SJCRH30 (cell line): Measurements from ENCODE around the gene APOLD1. TPM values are rescaled to one million over a fixed set of nuclear protein-coding genes. Genes with fewer than 3 reads are reported as not detected.
"Not testable (repeated sequence)": the region's sequence is repeated elsewhere in the genome, so short reads cannot be mapped to it uniquely, and the experiment has no call there.

ENCODE experiments used
- DNase-seq, 2 experiments: peaks; one replicate each; pipeline ENCODE4 v3.0.0-alpha.2; 2015 to 2020
- H3K27ac ChIP-seq: fragments of 250-450 bp; sonication (Bioruptor Pico); 2 replicates; pipeline ENCODE4 v1.5.1; 2020; ENCODE audit warnings: mild to moderate bottlenecking, moderate library complexity
- H3K27me3 ChIP-seq: fragments of 250-450 bp; sonication (Bioruptor Pico); 2 replicates; pipeline ENCODE4 v1.5.1; 2020; ENCODE audit warnings: mild to moderate bottlenecking, moderate library complexity
- H3K36me3 ChIP-seq: fragments of 250-450 bp; sonication (Bioruptor Pico); 2 replicates; pipeline ENCODE4 v1.5.1; 2020; ENCODE audit warnings: mild to moderate bottlenecking, moderate library complexity
- H3K4me1 ChIP-seq: fragments of 250-450 bp; sonication (Bioruptor Pico); 2 replicates; pipeline ENCODE4 v1.5.1; 2020; ENCODE audit warnings: mild to moderate bottlenecking, moderate library complexity
- H3K4me3 ChIP-seq: fragments of 250-450 bp; sonication (Bioruptor Pico); 2 replicates; pipeline ENCODE4 v1.5.1; 2020; ENCODE audit warnings: mild to moderate bottlenecking, moderate library complexity
- H3K9me3 ChIP-seq: fragments of 250-450 bp; sonication (Bioruptor Pico); replicated peaks from 2 replicates; pipeline ENCODE4 v1.5.1; 2020; ENCODE audit warnings: mild to moderate bottlenecking, moderate library complexity
- total RNA-seq: library from RNA; depleted of rRNA; stranded (reverse); fragments of >200 nt; shearing (Covaris generic); gene quantifications from 2 replicates; pipeline ENCODE4 v1.2.3, GENCODE V29; 2014

Gene APOLD1
- total RNA-seq, 1 experiment from 2014 or later, result 2.1 TPM

GRCh38 chr12:12810553-12811021 lies 25.1 kb downstream of the APOLD1 start:
- Histone ChIP-seq H3K4me3 (no peak overlapping the region), H3K27ac (no peak overlapping the region), H3K27me3 (no peaks in the 10 kb centered on the region), H3K36me3 (peaks cover 10% of the 10 kb centered on the region), H3K4me1 (peaks cover 7% of the 10 kb centered on the region; the same call in 1 of the 2 replicates), H3K9me3 (no peaks in the 10 kb centered on the region)
- DNase-seq, result no peak

- DNase-seq, result no peak
- H3K4me1 ChIP-seq, result peaks cover 7% of the 10 kb centered on the region; the same call in 1 of the 2 replicates
- H3K36me3 ChIP-seq, result peaks cover 15% of the 10 kb centered on the region
- H3K4me3 ChIP-seq, result no peak overlapping the region
- H3K9me3 ChIP-seq, result no peaks in the 10 kb centered on the region
- H3K27ac ChIP-seq, result no peak overlapping the region
- H3K27me3 ChIP-seq, result no peaks in the 10 kb centered on the region
Observed at GRCh38 chr12:12811343-12811742, 25.9 kb downstream of the APOLD1 start.

- Histone ChIP-seq H3K27ac (no peak overlapping the region), H3K4me3 (no peak overlapping the region)
Observed at GRCh38 chr12:12812174-12812573, 26.7 kb downstream of the APOLD1 start.

GRCh38 chr12:12812618-12813119 lies 27.2 kb downstream of the APOLD1 start:
- Histone ChIP-seq H3K27me3 (no peaks in the 10 kb centered on the region), H3K36me3 (peaks cover 28% of the 10 kb centered on the region), H3K4me3 (peak overlapping the region; percentile 70), H3K4me1 (peaks cover 7% of the 10 kb centered on the region; the same call in 1 of the 2 replicates), H3K9me3 (no peaks in the 10 kb centered on the region), H3K27ac (no peak overlapping the region)
- DNase-seq, result no peak

More at GRCh38 chr12:12812174-12812573, 26.7 kb downstream of the APOLD1 start:
- H3K36me3 ChIP-seq, result peaks cover 23% of the 10 kb centered on the region
- no peaks in the 10 kb centered on the region for H3K27me3 ChIP-seq
- peaks cover 7% of the 10 kb centered on the region; the same call in 1 of the 2 replicates for H3K4me1 ChIP-seq
- H3K9me3 ChIP-seq, result no peaks in the 10 kb centered on the region
- DNase-seq, result no peak

GRCh38 chr12:12813120-12814101 lies 28.0 kb downstream of the APOLD1 start, which contains the start of gene DDX47:
DDX47 (plus strand) TSS chr12:12813346; CDS start chr12:12813368, 22 bp downstream.
- H3K27ac ChIP-seq, result peak within 1 kb of the TSS; percentile 59

GRCh38 chr12:12817616-12818015 lies 32.2 kb downstream of the APOLD1 start:
- H3K27me3 ChIP-seq, result no peaks in the 10 kb centered on the region
- H3K36me3 ChIP-seq, result peaks cover 45% of the 10 kb centered on the region
- no peak overlapping the region for H3K27ac ChIP-seq
- no peak for DNase-seq
- peaks cover 20% of the 10 kb centered on the region for H3K4me1 ChIP-seq
- H3K9me3 ChIP-seq, result no peaks in the 10 kb centered on the region
- H3K4me3 ChIP-seq, result no peak overlapping the region

More at GRCh38 chr12:12813120-12814101, 28.0 kb downstream of the APOLD1 start, which contains the start of gene DDX47:
- Histone ChIP-seq H3K36me3 (peaks cover 28% of the 10 kb centered on the region), H3K27me3 (no peaks in the 10 kb centered on the region), H3K9me3 (no peaks in the 10 kb centered on the region), H3K4me3 (peak within 1 kb of the TSS; percentile 70), H3K4me1 (peaks cover 6% of the 10 kb centered on the region; the same call in 1 of the 2 replicates)
- DNase-seq, result peak; percentile 94

GRCh38 chr12:12818701-12819100 lies 33.2 kb downstream of the APOLD1 start:
- Histone ChIP-seq H3K27ac (no peak overlapping the region; the same call in 1 of the 2 replicates), H3K9me3 (no peaks in the 10 kb centered on the region), H3K4me3 (no peak overlapping the region), H3K27me3 (no peaks in the 10 kb centered on the region), H3K4me1 (peaks cover 27% of the 10 kb centered on the region), H3K36me3 (peaks cover 56% of the 10 kb centered on the region)
- DNase-seq, result no peak

GRCh38 chr12:12819221-12819620 lies 33.8 kb downstream of the APOLD1 start:
- no peaks in the 10 kb centered on the region for H3K27me3 ChIP-seq
- peak overlapping the region; percentile 28 for H3K27ac ChIP-seq
- H3K9me3 ChIP-seq, result no peaks in the 10 kb centered on the region
- peaks cover 61% of the 10 kb centered on the region for H3K36me3 ChIP-seq
- peaks cover 29% of the 10 kb centered on the region for H3K4me1 ChIP-seq
- DNase-seq, result no peak
- H3K4me3 ChIP-seq, result no peak overlapping the region

- Histone ChIP-seq H3K9me3 (no peaks in the 10 kb centered on the region), H3K27me3 (no peaks in the 10 kb centered on the region), H3K36me3 (peaks cover 65% of the 10 kb centered on the region), H3K27ac (peak overlapping the region; percentile 28), H3K4me1 (peaks cover 29% of the 10 kb centered on the region), H3K4me3 (no peak overlapping the region)
- peak; percentile 65 for DNase-seq
Observed at GRCh38 chr12:12819752-12820311, 34.4 kb downstream of the APOLD1 start.

- not testable (repeated sequence) for DNase-seq, H3K4me3 ChIP-seq, H3K27me3 ChIP-seq, H3K9me3 ChIP-seq
- Histone ChIP-seq H3K27ac (peak overlapping the region; percentile 28), H3K4me1 (peaks cover 29% of the 10 kb centered on the region), H3K36me3 (peaks cover 65% of the 10 kb centered on the region)
Observed at GRCh38 chr12:12820376-12820775, 34.9 kb downstream of the APOLD1 start.

GRCh38 chr12:12821975-12822374 lies 36.5 kb downstream of the APOLD1 start:
- Histone ChIP-seq H3K4me3 (no peak overlapping the region), H3K9me3 (no peaks in the 10 kb centered on the region), H3K27me3 (no peaks in the 10 kb centered on the region), H3K27ac (no peak overlapping the region), H3K36me3 (peaks cover 65% of the 10 kb centered on the region), H3K4me1 (peaks cover 29% of the 10 kb centered on the region)
- DNase-seq, result no peak

GRCh38 chr12:12822886-12823285 lies 37.4 kb downstream of the APOLD1 start:
- no peak overlapping the region for H3K4me3 ChIP-seq
- no peaks in the 10 kb centered on the region for H3K9me3 ChIP-seq
- peaks cover 65% of the 10 kb centered on the region for H3K36me3 ChIP-seq
- H3K27ac ChIP-seq, result peak overlapping the region; percentile 19; the same call in 1 of the 2 replicates
- DNase-seq, result no peak
- H3K4me1 ChIP-seq, result peaks cover 29% of the 10 kb centered on the region
- no peaks in the 10 kb centered on the region for H3K27me3 ChIP-seq

- no peak overlapping the region for H3K4me3 ChIP-seq
- peaks cover 69% of the 10 kb centered on the region for H3K36me3 ChIP-seq
- H3K27ac ChIP-seq, result peak overlapping the region; percentile 19; the same call in 1 of the 2 replicates
- H3K9me3 ChIP-seq, result no peaks in the 10 kb centered on the region
- H3K27me3 ChIP-seq, result no peaks in the 10 kb centered on the region
- no peak for DNase-seq
- H3K4me1 ChIP-seq, result peaks cover 29% of the 10 kb centered on the region
Observed at GRCh38 chr12:12823300-12823699, 37.8 kb downstream of the APOLD1 start.

GRCh38 chr12:12823811-12824210 lies 38.4 kb downstream of the APOLD1 start:
- peaks cover 74% of the 10 kb centered on the region for H3K36me3 ChIP-seq
- peak overlapping the region; percentile 19; the same call in 1 of the 2 replicates for H3K27ac ChIP-seq
- no peaks in the 10 kb centered on the region for H3K9me3 ChIP-seq

More at GRCh38 chr12:12823811-12824210, 38.4 kb downstream of the APOLD1 start:
- H3K4me1 ChIP-seq, result peaks cover 25% of the 10 kb centered on the region
- no peaks in the 10 kb centered on the region for H3K27me3 ChIP-seq
- H3K4me3 ChIP-seq, result no peak overlapping the region
- DNase-seq, result no peak
